ENCODE data around the gene CTNNA2. TPM values are rescaled to one million over a fixed set of nuclear protein-coding genes. Genes with fewer than 3 reads are reported as not detected.

Gene CTNNA2
- total and polyA plus RNA-seq, 12 donors: 0.12 to 5.0 (median 1.4) TPM; not detected in 1

DNA sequence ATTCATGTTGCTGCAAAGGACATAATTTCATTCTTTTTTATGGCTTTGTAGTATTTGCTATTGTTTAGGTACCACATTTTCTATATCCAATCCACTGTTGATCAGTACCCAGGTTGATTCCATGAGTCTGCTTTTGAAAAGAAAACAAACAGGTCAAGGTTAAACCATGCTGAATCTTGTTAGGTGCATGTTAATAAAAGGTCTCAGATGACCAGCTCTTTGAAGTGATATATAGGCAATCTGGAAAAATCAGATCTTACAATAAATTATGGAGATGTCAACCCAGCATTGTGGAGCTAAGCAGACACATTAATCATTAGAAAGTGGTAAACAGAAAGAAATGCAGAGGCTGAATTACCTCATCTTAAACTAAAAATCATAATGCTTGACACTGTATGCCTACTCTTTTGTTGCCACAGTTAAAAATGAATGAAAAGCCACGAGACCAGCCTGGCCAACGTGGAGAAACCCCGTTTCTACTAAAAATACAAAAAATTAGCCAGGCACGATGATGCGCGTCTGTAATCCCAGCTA, 246.0 kb downstream of the CTNNA2 start:
- intact Hi-C loops (cut with DNase I): no loop called here
- Histone ChIP-seq H3K27me3 (no peaks in the 10 kb centered on the region), H3K4me3 (no peak overlapping the region), H3K27ac (no peak overlapping the region), H3K4me1 (replicated peaks in 1 of 2) (no peaks in the 10 kb centered on the region), H3K9me3 (replicated peaks in 1 of 3) (no peaks in the 10 kb centered on the region), H3K36me3 (replicated peaks in 1 of 2) (no peaks in the 10 kb centered on the region)
- WGBS, 4 donors: 74 to 77% (median 76%) methylated on average over 6 of the region's 6 CpGs
- DNase-seq: no peak
- TF ChIP-seq CTCF (IDR thresholded peaks at IDR 0.05) (no peak), POLR2A (IDR thresholded peaks at IDR 0.05) (no peak)

- H3K27me3 ChIP-seq: no peaks in the 10 kb centered on the region
- TF ChIP-seq POLR2A (IDR thresholded peaks at IDR 0.05) (no peak), CTCF (IDR thresholded peaks at IDR 0.05) (no peak)
- H3K9me3 ChIP-seq (replicated peaks in 1 of 3): no peaks in the 10 kb centered on the region
- 68 to 77% (median 68%) methylated on average over 3 of the region's 3 CpGs for WGBS, 4 donors
- H3K4me1 ChIP-seq (replicated peaks in 1 of 2): no peaks in the 10 kb centered on the region
- intact Hi-C loops (cut with DNase I): no loop called here
- H3K36me3 ChIP-seq (replicated peaks in 1 of 2): no peaks in the 10 kb centered on the region
- no peak overlapping the region for H3K27ac ChIP-seq
- no peak overlapping the region for H3K4me3 ChIP-seq
- no peak for DNase-seq
Observed at GRCh38 chr2:79770926-79771325, 258.1 kb downstream of the CTNNA2 start.

DNA sequence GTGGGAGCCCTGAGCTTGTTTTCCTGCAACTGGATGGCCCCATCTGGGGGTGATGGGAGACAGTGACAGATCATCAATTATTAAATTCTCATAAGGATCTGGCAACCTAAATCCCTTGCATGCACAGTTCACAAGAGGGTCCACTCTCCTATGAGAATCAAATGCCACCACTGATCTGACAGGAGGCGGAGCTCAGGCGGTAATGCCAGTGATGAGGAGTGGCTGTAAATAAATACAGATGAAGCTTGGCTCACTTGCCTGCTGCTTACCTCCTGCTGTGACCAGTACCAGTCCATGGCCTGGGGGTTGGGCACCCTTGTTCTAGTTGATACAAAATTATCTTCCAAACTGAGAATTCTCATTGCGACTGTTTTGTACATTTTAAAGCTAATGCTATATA, 258.6 kb downstream of the CTNNA2 start:
- intact Hi-C loops (cut with DNase I): no loop called here
- H3K4me3 ChIP-seq: no peak overlapping the region
- H3K4me1 ChIP-seq (replicated peaks in 1 of 2): no peaks in the 10 kb centered on the region
- WGBS, 4 donors: 67 to 100% (median 81%) methylated on average over 3 of the region's 3 CpGs
- DNase-seq: no peak
- no peaks in the 10 kb centered on the region for H3K36me3 ChIP-seq (replicated peaks in 1 of 2)
- H3K27me3 ChIP-seq: no peaks in the 10 kb centered on the region
- no peak for TF ChIP-seq POLR2A (IDR thresholded peaks at IDR 0.05)
- no peak for TF ChIP-seq CTCF (IDR thresholded peaks at IDR 0.05)
- H3K9me3 ChIP-seq (replicated peaks in 1 of 3): no peaks in the 10 kb centered on the region
- H3K27ac ChIP-seq: no peak overlapping the region

- no peaks in the 10 kb centered on the region for H3K36me3 ChIP-seq (replicated peaks in 1 of 2)
- H3K27me3 ChIP-seq: no peaks in the 10 kb centered on the region
- H3K9me3 ChIP-seq (replicated peaks in 1 of 3): no peaks in the 10 kb centered on the region
- no peak for DNase-seq
- intact Hi-C loops (cut with DNase I): no loop called here
- H3K27ac ChIP-seq: no peak overlapping the region
- WGBS, 4 donors: 77 to 90% (median 84%) methylated on average over 2 of the region's 2 CpGs
- TF ChIP-seq POLR2A (IDR thresholded peaks at IDR 0.05): no peak
- no peaks in the 10 kb centered on the region for H3K4me1 ChIP-seq (replicated peaks in 1 of 2)
- H3K4me3 ChIP-seq: no peak overlapping the region
Observed at GRCh38 chr2:79774016-79774415, 261.2 kb downstream of the CTNNA2 start.

DNA sequence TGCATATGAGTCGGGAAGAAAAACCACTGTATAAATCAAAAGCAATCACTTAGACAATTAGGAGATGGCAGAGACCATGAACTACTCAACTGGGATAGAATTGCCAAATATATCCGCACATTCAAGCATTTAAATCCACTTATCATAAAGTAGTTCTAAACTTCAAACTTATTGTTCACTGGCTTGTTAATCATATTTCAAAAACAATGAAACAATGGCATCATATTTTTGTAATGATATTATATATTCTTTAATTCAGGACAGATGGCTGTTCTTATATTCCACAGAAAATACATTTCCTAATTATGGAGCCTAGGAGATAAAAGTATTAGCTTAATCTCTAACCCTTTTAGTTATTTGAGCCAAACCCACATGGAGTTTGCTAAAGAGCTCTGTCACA, 263.6 kb downstream of the CTNNA2 start:
- H3K4me1 ChIP-seq (replicated peaks in 1 of 2): no peaks in the 10 kb centered on the region
- no peaks in the 10 kb centered on the region for H3K36me3 ChIP-seq (replicated peaks in 1 of 2)
- H3K27me3 ChIP-seq: no peaks in the 10 kb centered on the region
- TF ChIP-seq POLR2A (IDR thresholded peaks at IDR 0.05): no peak
- no peak for TF ChIP-seq CTCF (IDR thresholded peaks at IDR 0.05)
- 65 to 70% (median 66%) methylated on average over 2 of the region's 2 CpGs for WGBS, 4 donors
- no peaks in the 10 kb centered on the region for H3K9me3 ChIP-seq (replicated peaks in 1 of 3)
- intact Hi-C loops (cut with DNase I): no loop called here
- H3K27ac ChIP-seq: no peak overlapping the region
- no peak for DNase-seq
- no peak overlapping the region for H3K4me3 ChIP-seq
